Measurements from ENCODE around the gene CCL5. TPM values are rescaled to one million over a fixed set of nuclear protein-coding genes. Genes with fewer than 3 reads are reported as not detected.

CCL5 gene
- total RNA-seq, 1 donor from 2014 or later = not detected

DNA sequence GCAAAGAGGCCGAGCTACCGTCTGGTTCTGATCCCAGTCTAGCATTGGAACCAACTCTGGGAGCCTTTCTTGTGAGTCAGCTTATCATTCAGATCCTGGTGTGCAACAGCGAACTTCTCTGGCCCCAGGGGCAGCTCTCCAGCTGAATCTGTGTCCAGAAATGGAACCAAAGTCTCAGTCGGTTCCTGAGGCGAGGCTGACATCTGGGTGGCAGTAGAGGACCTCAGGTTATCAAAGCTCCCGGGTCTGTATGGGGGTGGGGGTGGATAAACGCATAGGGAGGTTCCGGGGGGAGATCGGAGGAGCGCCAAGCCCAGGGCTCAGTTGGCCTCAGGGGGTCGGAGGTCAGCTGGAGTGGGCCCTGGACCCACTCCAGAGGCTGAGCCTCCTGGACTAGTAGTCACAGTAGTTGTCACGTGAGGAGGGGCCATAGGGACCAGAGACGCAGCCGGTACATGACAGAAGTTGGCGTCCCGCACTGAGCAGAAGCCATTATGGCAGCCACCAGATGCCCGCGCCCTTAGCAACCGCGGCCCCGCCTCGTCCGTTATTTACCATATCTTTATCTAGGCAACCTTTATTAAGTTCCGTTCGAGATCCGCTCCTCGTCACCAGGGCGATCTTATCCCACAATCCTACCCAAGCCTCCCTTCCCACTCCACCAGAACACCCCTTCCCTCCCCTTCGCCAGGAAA is 37.5 kb upstream of the CCL5 start:
- Mint-ChIP-seq H3K4me3 (no peak overlapping the region), H3K36me3 (peaks cover 2% of the 10 kb centered on the region), H3K4me1 (no peaks in the 10 kb centered on the region), H3K27ac (no peak overlapping the region), H3K9me3 (peaks cover 21% of the 10 kb centered on the region), H3K27me3 (ENCODE audit: low read depth) (no peaks in the 10 kb centered on the region)
- DNase-seq (ENCODE audit: low spot score in 2 of 2, unreplicated experiment in 2 of 2) = no peak
- TF ChIP-seq, protein P1, sequence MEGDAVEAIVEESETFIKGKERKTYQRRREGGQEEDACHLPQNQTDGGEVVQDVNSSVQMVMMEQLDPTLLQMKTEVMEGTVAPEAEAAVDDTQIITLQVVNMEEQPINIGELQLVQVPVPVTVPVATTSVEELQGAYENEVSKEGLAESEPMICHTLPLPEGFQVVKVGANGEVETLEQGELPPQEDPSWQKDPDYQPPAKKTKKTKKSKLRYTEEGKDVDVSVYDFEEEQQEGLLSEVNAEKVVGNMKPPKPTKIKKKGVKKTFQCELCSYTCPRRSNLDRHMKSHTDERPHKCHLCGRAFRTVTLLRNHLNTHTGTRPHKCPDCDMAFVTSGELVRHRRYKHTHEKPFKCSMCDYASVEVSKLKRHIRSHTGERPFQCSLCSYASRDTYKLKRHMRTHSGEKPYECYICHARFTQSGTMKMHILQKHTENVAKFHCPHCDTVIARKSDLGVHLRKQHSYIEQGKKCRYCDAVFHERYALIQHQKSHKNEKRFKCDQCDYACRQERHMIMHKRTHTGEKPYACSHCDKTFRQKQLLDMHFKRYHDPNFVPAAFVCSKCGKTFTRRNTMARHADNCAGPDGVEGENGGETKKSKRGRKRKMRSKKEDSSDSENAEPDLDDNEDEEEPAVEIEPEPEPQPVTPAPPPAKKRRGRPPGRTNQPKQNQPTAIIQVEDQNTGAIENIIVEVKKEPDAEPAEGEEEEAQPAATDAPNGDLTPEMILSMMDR (IDR thresholded peaks at IDR 0.05; ENCODE audit: unreplicated experiment) = no peak

DNA sequence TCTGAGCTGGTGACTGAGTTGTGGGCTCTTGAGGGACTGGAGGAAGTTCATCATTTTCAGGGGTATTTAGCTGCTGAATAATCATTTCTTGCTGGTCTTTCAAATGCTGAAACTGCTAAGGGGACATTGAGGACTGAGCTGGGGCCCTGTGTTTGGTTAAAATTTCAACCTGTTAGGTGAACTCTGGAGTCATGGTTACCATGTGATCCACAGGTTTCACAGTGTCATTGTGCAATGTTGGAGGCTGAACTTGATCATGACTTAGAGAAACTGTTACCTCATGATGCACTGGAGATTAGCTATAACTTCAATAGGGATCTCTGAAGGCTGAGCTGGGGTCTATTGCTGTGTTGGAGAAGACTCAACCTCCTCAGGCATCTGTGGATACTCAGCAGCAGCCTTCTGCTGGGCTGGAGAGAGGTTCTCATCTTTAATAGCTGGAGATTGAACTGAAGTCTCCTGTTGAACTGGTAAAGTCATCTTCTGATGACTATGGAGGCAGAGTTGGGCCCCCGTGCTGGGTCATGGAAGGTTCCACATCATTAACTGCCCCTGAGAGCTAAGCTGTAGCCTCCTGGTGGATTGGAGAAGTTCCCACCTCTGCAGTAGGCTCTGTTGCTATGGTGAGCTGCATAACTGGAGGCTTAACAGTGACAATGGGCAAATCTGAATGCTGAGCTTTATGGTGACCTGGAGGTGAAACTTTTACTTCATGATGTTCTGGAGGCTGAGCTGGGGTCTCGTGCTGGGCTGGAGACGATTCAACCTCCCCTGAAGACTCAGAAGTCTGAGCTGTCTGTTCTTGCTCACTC is 35.2 kb upstream of the CCL5 start:
- H3K27me3 Mint-ChIP-seq (ENCODE audit: low read depth) = no peaks in the 10 kb centered on the region
- DNase-seq (ENCODE audit: low spot score in 2 of 2, unreplicated experiment in 2 of 2) = no peak
- no peak overlapping the region for H3K4me3 Mint-ChIP-seq

DNA sequence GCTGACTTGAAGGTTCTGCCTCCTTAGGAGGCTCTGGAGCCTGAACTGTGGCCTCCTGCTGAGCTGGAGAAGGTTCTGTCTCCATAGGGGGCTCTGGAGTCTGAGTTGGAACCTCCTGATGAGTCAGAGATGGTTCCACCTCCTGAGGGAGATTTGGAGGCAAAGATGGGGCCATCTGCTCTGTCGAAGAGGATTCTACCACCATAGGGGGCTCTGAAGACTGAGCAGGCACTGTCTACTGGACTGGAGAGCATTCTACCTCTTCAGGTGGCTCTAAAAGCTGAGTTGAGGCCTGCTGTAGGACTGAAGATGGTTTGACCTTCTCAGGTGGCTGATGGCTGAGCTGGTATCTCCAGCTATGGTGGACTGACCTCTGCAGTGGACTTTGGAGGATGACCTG is 34.2 kb upstream of the CCL5 start:
- no peak for DNase-seq (ENCODE audit: low spot score in 2 of 2, unreplicated experiment in 2 of 2)
- H3K9me3 Mint-ChIP-seq = peaks cover 21% of the 10 kb centered on the region
- no peaks in the 10 kb centered on the region for H3K27me3 Mint-ChIP-seq (ENCODE audit: low read depth)
- H3K4me1 Mint-ChIP-seq = no peaks in the 10 kb centered on the region
- H3K27ac Mint-ChIP-seq = no peak overlapping the region
- TF ChIP-seq, protein P1 (IDR thresholded peaks at IDR 0.05; ENCODE audit: unreplicated experiment) = no peak
- H3K36me3 Mint-ChIP-seq = peaks cover 2% of the 10 kb centered on the region
- no peak overlapping the region for H3K4me3 Mint-ChIP-seq

More for the DNA sequence above, 35.2 kb upstream of the CCL5 start:
- Mint-ChIP-seq H3K4me1 (no peaks in the 10 kb centered on the region), H3K27ac (no peak overlapping the region), H3K9me3 (peaks cover 21% of the 10 kb centered on the region), H3K36me3 (peaks cover 2% of the 10 kb centered on the region)
- TF ChIP-seq, protein P1 (IDR thresholded peaks at IDR 0.05; ENCODE audit: unreplicated experiment) = no peak

DNA sequence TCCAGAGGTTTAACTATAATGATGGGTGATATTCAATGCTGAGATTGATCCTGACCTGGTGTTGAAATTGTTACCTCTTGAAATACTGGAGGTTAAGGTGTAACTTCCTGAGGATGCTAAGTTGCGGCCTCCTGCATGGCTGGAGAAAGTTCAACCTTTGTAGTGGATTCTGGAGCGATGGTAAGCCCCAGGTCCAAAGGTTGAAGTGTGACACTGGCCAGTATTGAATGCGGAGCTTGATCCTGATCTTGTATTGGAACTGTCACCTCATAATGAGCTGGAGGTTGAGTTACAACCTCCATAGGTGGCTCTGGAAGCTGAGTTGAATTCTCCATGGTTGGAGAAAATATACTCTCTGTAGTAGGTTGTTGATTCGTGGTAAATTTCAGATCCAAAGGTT is 33.4 kb upstream of the CCL5 start:
- peaks cover 2% of the 10 kb centered on the region for H3K36me3 Mint-ChIP-seq
- TF ChIP-seq, protein P1 (IDR thresholded peaks at IDR 0.05; ENCODE audit: unreplicated experiment) = no peak
- H3K27ac Mint-ChIP-seq = no peak overlapping the region
- no peak overlapping the region for H3K4me3 Mint-ChIP-seq
- H3K9me3 Mint-ChIP-seq = peaks cover 27% of the 10 kb centered on the region
- H3K27me3 Mint-ChIP-seq (ENCODE audit: low read depth) = no peaks in the 10 kb centered on the region
- no peak for DNase-seq (ENCODE audit: low spot score in 2 of 2, unreplicated experiment in 2 of 2)
- no peaks in the 10 kb centered on the region for H3K4me1 Mint-ChIP-seq

DNA sequence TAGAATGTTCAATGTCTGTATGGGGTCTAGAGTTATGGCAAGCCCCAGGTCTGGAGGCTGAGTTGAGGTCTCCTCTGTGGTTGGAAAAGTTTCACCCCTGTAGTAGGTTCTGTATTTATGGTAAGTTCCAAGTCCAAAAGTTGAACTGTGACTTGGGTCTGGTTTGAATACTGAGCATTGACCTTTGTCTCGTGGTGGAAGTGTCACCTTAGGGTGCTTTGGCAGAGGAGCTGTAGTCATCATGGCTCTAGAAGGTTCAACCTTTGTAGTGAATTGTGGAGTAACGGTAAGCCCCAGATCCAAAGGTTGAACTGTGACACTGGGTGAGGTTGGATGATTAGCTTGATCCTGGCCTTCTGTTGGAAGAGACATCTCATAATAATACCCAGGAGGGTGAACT is 32.8 kb upstream of the CCL5 start:
- Mint-ChIP-seq H3K4me1 (no peaks in the 10 kb centered on the region), H3K27ac (no peak overlapping the region), H3K9me3 (peaks cover 24% of the 10 kb centered on the region), H3K4me3 (no peak overlapping the region), H3K36me3 (no peaks in the 10 kb centered on the region), H3K27me3 (ENCODE audit: low read depth) (no peaks in the 10 kb centered on the region)
- TF ChIP-seq, protein P1 (IDR thresholded peaks at IDR 0.05; ENCODE audit: unreplicated experiment) = no peak
- DNase-seq (ENCODE audit: low spot score in 2 of 2, unreplicated experiment in 2 of 2) = no peak

All from mesothelial cell of epicardium (in vitro differentiated cells).